Right ventricle myocardium superior (tissue), 1 donor: ENCODE data around the gene SLC9A5. TPM values are rescaled to one million over a fixed set of nuclear protein-coding genes. Genes with fewer than 3 reads are reported as not detected.

Experiments used
- ATAC-seq: fragments of 200-7000 bp; cut with Tn5 transposase; one replicate; pipeline ENCODE4 v1.9.1; 2020; ENCODE audit warnings: mild to moderate bottlenecking; ENCODE audit not compliant: poor library complexity
- DNase-seq: peaks from one replicate; pipeline ENCODE4 v3.0.0-alpha.2; 2020
- intact Hi-C: fragments of 100-400 bp; cut with DNase I; formaldehyde crosslinking; loops from one replicate; pipeline ENCODE4 v1.11.2; 2022
- total RNA-seq: library from RNA; stranded (reverse); fragmentation: NEBNext Ultra II Directional; extraction: Animal tissue kit (Norgen Biotek cat#: 25700); gene quantifications from one replicate; pipeline ENCODE4 v1.2.1, GENCODE V29; 2021
- donor health status: DM: no; HTN: yes; CAD: no; lungs with severe emphysema.

The SLC9A5 gene
- total RNA-seq, 1 donor from 2014 or later: 0.83 TPM

DNA sequence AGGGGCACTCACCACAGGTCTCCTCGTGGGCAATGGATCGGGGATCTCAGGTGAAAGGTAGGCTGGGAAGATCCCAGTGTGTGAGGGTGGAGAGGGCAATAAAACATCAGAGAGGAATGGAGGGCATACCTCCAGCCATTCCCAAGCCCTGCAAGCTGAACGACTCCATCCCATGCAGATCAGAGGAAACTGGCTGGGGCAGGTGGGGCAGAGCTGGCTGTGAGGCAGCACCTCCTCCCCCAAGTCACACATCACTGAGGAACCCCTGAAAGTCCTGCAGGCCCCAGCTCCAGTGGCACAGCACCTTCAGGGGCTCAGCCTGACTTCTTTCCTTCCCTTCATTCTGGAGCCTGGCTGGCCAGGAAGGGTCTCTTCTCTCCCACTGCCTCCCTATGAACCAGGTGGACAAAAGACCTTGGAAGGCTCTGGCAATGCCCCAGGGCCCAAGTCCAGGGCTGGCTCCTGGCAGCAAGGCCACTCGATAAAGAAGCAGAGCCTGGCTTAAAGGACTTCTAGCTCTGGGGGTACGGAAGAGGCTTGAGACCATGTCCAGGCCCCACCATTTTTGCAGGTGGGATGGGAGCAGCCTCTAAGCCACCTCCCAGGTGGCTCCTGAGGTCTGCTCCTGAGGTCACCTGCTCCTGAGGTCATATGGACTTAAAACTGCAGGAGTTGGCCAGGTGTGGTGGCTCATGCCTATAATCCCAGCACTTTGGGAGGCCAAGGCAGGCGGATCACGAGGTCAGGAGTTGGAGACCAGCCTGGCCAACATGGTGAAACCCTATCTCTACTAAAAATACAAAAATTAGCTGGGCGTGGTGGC, 35.4 kb upstream of the SLC9A5 start:
- no peak for ATAC-seq
- DNase-seq: no peak
- intact Hi-C loops: no loop called here

DNA sequence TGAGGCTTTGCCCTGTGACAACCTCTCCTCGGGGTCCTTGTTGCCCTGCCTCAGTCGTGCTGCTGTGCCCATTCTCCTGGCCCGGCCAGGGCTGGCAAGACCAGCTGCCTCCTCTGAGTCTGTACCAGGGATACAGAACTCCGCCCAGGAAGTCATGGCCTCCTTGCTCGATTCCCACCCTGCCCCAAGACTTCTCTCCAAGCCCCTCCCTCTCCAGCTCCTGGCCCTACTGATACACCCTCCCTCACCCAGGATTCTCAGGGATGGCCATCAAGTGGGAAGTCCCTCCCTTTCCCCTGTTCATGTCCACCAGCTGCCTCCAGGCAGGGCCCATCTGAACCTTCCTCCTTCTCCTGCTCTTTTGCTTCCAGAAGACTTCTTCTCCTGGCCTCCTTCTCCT, 33.1 kb upstream of the SLC9A5 start:
- intact Hi-C loops: no loop called here
- ATAC-seq: no peak
- DNase-seq: no peak

DNA sequence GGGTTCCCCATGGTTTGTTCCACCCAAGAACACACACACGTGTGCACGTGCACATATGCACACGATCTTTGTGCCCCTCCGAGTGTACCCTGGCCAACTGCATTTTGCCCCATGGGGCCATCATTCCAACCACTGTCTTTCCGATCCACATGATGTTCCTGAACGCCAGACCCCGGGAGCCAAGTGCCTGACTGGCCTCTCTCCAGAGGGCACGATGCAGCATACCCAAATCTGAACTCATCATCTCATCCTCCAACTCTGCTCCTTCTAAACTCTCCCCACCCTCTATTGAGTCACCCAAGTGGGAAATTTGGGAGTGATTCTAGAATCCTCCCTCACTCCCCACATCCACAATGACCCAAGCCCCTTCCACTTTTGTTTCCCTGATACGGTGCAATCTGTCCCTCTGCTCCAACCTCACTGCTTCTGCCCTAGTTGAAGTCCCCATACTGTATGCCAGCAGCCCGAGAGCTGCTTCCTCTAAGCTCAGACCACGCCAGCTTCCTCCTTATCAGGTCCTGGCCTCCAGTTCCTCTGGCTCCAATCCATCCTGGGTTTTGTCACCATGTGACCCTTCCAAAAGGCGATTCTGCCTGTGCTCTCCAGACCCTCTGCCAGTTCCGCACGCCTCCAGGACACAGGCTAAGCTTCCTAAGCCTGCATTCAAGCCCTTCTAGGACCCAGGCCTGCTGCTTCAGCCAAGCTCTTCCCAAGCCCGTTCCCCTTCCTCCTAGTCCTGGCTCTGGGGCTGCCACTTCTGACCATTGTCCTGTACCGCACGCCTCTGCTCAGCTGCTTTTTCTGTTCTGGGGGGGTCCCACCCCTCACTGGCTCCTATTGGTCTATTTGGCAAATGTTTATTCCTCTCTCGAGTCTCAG, 31.9 kb upstream of the SLC9A5 start:
- ATAC-seq (peak; percentile 91), DNase-seq (peak; percentile 78)
- intact Hi-C loops: no loop called here

DNA sequence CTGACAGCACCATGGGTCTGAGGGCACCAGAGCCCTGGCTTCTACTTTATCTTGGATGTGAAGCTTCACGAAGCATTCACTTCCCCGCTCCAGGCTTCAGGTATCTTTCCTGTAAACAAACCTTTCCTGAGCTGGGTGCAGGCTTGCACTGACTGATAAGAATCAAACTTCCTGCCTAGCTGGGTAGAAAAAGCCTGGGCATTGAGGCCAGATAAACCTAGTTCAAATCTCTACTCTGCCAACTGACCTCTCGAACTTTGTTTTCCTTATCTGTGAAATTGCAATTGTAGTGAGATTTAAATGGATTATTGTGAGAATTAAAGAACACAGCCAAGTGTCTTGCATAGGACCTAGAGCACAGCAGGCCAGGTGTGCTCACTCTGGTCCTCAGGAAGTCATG, 24.8 kb upstream of the SLC9A5 start:
- intact Hi-C loops: no loop called here
- DNase-seq (no peak), ATAC-seq (no peak)

DNA sequence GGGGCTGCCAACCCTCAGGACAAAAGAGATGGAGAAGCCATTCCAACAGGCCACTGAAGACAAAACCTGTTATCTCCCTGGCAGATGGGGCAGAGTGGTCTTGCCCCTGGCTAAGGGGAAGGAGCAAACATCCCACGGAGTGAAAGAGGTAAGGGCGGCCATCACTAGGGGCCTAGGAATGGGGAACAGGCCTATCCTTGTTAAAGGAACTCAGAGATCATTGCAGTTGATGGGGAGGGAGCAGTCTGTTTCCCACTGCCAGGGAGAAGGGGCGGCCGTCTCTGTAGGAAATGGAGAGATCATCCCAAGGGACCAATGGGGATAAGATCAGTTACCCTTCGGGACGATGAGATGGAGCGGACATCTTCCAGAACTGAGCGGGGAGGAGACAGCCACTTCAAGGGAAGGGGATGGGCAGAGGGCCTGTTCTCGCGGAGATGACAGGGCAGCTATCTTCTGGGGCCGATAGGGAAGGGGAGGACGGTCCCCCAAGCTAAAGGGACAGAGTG, 22.4 kb upstream of the SLC9A5 start:
- intact Hi-C loops: no loop called here
- peak; percentile 26 for DNase-seq
- ATAC-seq: no peak

DNA sequence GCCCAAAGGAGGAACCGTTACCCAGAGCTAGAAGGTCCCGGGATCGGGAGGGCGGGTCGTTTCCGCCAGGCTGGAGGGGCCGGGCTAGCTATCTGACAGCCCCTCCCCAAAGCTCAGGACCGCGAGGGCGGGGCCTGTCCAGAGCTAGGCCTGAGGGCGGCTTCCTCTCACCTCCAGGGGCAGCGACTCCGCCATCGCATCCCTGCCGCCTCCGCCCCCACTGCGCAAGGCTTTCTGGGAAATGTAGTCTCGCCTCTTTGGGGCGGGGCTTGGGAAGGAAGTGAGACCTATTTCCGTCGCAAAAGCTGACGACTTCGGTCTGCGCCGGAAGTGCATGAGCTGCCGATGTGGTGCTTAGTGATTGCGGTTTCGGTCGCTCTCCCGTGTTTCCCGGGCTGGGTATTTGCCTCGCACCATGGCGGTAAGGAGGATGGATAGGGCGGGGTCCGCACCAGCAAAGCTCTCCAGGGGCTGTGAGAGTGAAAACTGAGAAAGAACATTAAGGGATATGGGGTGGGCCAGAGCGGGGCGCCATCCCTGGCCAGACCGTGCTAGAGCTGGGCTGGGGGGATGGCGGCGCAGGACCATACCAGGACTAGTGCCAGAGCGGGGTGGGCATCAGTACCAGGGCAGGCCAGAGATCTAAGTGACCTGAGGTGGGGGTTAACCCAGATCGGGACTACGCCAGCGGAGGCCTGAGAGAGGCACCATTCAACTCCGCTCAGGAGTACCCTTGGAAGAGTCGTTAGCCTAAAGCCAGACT, 21.8 kb upstream of the SLC9A5 start, which contains the start of gene TMEM208:
TMEM208 (plus strand) TSS at position 327 of the 763 bp plus-strand sequence; CDS start at position 416, 89 bp downstream.
- intact Hi-C loops: no loop called here
- ATAC-seq: peak; percentile 98
- DNase-seq: peak; percentile 98

DNA sequence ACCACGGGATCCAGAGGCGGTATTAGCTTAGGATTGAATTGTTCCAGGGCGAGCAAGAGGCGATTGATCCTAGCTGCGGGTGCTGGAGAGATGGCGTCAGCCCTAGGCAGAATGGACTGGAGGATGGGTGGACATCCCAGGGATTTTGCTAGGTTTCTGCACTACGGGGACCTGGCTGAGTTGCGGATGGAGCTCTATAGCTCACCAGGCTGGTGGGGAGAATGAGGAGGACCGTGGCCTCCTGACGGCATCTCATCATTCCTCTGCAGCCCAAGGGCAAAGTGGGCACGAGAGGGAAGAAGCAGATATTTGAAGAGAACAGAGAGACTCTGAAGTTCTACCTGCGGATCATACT, 21.2 kb upstream of the SLC9A5 start:
- DNase-seq: no peak
- no peak for ATAC-seq
- intact Hi-C loops: no loop called here

DNA sequence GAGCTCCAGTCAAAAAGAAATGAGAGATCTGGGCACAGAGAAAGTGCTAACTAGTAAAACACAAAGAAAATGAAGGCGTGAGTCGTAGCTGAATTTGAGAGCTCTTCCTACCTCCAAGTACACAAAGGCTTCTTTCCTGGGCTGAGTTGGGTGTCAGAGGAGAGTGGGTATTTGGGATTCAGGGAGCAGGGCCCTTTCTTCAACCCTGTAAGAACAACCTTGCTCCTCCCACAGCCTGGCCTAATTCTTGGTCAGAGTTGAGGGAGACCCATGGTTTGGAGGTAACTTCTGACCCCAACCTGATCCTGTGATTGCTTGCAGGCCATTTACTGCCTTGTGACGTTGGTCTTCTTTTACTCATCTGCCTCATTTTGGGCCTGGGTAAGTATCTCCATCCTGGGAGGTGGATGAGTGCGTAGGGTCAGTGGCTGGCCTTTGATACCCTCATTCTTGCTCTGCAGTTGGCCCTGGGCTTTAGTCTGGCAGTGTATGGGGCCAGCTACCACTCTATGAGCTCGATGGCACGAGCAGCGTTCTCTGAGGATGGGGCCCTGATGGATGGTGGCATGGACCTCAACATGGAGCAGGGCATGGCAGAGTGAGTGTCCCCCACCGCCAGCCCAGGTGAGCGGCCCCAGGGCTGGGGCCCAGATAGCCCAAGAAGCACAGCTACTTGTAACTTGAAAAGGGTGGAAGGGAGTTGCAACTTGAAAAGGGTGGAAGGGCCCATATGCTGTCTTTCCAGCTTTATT, 20.6 kb upstream of the SLC9A5 start:
- DNase-seq (no peak), ATAC-seq (no peak)
- intact Hi-C loops: no loop called here

DNA sequence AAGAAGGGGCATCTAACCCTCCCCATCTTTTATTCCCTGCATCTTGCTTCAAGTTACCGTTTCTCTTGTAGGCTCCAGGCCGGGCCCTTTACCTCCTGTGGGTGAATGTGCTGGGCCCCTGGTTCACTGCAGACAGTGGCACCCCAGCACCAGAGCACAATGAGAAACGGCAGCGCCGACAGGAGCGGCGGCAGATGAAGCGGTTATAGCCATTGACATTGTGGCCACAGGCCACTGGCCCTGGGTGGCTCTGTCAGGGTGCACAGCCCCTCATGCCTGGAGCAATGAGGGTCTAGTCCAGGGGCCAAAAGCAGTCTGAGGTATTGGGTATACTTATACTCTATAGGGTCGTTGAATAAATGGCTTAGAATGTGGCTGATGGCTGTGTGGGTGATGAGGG, 19.9 kb upstream of the SLC9A5 start:
- no peak for DNase-seq
- intact Hi-C loops: no loop called here
- ATAC-seq: no peak

DNA sequence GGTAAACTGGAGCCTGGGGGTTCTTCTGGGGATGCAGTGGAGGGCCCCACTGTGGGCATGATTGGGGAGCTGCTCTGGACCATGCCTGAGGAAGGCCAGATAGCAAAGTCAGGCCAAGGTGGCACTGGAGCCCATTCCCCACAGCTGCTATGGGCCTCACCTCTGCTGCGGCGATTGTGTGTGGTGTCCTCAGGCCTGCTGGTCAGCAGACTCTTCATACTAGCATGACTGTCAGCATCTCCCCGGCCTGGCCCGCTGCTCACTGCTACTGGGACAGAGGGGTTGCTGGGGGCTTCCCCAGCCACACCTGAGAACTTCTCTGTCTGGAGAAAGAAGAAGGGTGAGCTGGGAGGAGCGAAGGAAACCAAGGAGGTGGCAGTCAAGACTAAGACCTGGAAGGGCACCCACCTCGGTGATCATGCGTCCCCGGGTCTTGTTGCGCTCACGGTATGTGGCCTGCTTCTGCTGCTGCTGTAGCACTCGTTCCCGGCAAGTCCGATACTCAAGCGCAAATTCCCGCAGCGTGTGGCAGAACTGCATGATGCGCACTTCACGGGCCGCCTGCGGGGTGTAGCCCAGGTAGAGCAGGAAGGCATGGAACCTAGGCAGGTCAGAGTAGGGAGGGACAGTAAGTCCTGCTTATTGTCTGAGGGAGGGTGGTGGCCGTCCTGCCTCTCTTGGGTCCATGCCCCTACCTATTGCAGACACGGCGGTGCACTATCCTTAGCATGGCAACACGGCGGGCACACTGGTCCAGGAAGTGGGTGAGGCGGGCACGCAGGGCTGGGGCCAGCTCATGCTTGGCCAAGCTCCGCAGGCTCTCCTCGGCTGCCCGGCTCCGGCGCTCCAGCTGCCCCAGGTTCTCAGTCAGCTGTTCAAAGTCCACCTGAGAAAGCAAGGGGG, 18.6 kb upstream of the SLC9A5 start:
- intact Hi-C loops: no loop called here
- no peak for DNase-seq

DNA sequence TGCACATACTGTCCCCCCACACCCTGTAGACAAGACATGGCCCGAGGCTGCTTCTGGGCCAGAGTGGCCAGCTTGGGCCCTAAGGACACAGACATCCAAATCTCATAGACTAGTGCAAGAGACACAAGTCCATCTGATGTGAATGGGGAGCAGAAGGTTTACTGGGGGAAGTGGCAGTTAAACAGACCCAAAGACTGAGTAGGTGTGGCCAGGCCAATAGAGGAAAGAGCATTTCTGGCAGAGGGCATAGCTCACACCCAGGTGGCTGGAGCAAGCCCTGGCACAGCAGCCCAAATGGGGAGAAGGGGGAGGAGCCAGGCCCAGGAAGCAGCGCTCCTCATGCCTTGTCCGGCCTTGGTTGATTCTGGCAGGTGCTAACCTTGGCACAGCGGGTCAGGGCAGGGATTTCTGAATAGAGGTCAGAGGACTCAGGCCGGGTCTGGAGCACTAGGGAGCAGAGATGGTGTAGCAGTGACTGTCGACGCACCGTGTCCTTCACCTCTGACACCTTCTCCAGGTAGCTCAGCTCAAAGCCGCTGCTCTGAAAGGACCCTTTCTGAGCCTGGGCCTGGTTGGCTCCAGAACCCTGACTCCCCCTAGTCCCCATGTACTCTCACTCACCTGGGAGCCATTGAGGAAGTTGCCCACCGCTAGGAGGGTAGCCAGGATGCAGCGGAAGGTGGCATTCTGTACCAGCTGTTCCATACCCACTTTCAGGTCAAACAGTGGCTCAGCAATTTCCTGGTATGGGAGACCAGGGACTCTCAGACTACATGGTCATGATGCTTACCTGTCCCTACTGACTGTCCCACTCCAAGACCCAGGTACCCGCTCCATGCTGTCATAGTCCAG, 17.7 kb upstream of the SLC9A5 start:
- DNase-seq: no peak
- intact Hi-C loops: no loop called here
- ATAC-seq: no peak

More for the DNA sequence above, 18.6 kb upstream of the SLC9A5 start:
- ATAC-seq: no peak

DNA sequence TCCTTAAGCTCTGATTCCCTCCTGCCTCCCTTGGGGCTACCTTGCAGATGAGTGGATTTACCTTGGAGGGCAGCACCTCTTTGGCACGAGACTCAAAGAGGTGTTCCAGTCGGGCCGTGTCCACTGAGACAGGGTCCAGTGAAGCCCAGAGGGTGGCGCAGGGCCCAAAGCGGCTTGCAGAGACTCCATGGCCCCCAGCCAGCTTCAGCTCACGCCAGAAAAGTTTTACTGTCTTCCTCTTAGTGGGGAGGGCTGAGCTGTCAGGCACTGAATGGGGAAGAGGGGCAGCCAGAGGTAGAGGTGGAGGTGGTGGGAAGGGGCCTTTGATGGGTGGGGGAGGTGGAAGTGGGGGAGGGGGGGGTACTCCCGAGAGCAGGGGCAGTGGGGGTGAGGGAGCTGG, 15.2 kb upstream of the SLC9A5 start:
- ATAC-seq (no peak), DNase-seq (no peak)
- intact Hi-C loops: no loop called here

DNA sequence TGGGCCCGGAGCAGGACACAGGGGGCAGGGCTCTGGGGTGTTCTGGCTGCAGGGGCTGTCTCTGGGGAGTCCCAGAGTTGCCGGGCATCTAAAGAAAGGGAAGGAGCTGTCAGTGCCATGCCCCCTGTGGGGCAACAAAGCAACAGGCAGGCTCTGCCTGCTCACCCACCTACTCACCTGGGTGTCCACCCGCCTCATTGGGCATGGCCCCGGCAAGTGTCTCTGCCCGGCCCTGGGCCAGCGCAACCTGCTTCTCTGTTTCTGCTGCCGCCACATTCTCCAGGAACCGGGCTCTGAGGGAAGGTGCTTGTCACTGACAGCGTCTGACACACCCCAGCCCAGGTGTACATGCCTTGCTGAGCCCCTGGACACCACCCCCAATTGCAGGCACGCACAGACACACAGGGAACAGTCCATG, 14.6 kb upstream of the SLC9A5 start:
- no peak for DNase-seq

DNA sequence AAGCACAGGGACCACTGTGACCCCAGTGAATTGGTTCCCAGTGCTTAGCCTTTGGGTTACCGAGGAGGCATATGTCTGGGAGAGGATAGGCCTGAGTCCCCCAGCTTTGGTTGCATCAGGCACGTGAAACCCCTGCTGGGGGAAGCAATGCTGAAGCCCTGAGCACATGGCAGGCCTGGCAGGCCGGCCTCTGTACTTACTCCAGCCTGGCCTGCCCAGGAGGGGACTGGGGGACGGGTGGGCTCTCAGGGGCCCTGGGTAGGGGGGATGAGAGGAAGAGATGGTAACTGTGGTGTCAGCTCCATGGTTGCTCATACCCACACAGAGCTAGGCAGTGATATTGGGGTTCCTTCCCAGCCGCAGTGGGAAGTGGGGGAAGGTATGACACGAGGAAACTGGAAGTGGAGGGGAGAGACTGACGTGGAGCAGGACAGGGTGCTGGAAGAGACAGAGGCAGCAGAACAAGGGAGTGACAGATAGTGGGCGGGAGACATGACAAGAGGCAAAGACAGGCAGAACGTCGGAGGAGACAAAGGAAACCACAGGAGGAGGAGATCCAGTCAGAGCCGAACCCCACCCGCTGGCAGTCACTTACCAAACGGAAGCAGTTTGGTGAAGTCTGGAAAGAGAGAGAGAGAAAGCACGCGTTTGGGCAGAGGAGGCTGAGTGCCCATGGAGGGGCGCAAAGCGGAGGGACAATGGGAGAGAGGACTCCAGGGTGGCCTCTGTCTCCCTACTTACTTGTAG, 12.8 kb upstream of the SLC9A5 start:
- no peak for ATAC-seq
- intact Hi-C loops: no loop called here
- no peak for DNase-seq

More for the DNA sequence above, 14.6 kb upstream of the SLC9A5 start:
- intact Hi-C loops: no loop called here
- ATAC-seq: no peak

DNA sequence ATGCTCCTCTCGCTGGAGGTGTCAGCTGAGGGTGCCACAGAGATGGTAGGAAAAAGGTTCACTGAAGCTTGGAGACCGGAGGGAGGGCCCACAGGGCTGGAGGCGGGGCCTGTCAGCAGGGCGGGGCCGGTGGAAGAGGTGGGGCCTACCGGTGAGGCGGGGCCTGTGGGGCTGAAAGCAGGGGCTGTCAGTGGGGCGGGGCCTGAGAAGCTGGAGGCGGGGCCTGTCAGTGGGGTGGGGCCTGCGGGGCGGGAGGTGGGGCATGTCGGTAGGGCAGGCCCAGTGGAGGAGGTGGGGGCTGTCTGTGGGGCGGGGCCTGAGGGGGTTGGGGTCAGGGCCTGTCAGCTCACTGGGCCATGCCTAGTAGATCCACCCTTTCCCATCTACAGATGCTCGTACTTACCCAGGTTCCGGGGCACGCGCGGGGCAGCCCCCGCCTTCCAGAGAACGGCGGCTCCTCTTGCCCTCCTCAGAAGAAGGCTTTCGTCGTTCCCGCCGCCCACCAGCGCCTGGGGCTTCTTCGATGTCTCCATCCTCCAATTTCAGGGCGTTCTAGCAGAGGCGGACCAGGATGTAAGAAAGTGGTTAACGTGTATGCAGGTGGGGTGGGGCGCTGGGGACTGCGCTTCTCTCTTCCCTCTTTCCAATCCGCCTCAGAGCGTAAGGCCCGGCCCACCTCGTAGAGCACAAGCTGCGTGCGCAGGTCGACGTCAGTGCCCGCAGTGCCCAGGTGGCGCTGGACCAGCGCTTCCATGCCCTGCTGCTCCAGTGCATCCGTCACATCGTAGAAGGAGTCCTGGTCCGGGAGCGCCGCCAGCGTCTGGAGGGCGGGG, 12.0 kb upstream of the SLC9A5 start:
- ATAC-seq: no peak
- intact Hi-C loops: no loop called here

More for the DNA sequence above, 12.0 kb upstream of the SLC9A5 start:
- DNase-seq: no peak
